BLaER1 (cell line): ENCODE measurements around the gene YEATS2.
A peak's percentile ranks its signal among the peaks of the same experiment; 100 is the strongest.

Source experiments
- H3K27ac ChIP-seq: shearing (Covaris generic); formaldehyde crosslinking; 2 replicates; pipeline ENCODE4 v1.8.1; 2022
- H3K27me3 ChIP-seq: shearing (Covaris generic); formaldehyde crosslinking; 2 replicates; pipeline ENCODE4 v1.8.1; 2022
- H3K36me3 ChIP-seq: shearing (Covaris generic); formaldehyde crosslinking; 2 replicates; pipeline ENCODE4 v1.8.1; 2022
- H3K4me1 ChIP-seq: shearing (Covaris generic); formaldehyde crosslinking; 2 replicates; pipeline ENCODE4 v1.8.1; 2022
- H3K4me2 ChIP-seq: shearing (Covaris generic); formaldehyde crosslinking; 2 replicates; pipeline ENCODE4 v1.8.1; 2022
- H3K4me3 ChIP-seq: shearing (Covaris generic); formaldehyde crosslinking; 2 replicates; pipeline ENCODE4 v1.8.1; 2022
- H3K9ac ChIP-seq: shearing (Covaris generic); formaldehyde crosslinking; 2 replicates; pipeline ENCODE4 v1.8.1; 2022
- H3K9me3 ChIP-seq: shearing (Covaris generic); formaldehyde crosslinking; 2 replicates; pipeline ENCODE4 v1.8.1; 2022
- H4K20me1 ChIP-seq: shearing (Covaris generic); formaldehyde crosslinking; 2 replicates; pipeline ENCODE4 v1.8.1; 2022
- Cebpa-rat ChIP-seq: shearing (Covaris generic); IDR thresholded peaks from 2 replicates; pipeline ENCODE4 v1.8.1; 2022

YEATS2 gene

GRCh38 chr3:183807881-183808280 lies 110.3 kb downstream of the YEATS2 start:
- Histone ChIP-seq H4K20me1 (peaks cover 32% of the 10 kb centered on the region), H3K4me1 (no peaks in the 10 kb centered on the region), H3K27me3 (no peaks in the 10 kb centered on the region), H3K9ac (no peak overlapping the region), H3K27ac (no peak overlapping the region), H3K4me2 (no peak overlapping the region), H3K9me3 (no peaks in the 10 kb centered on the region), H3K36me3 (peaks cover 100% of the 10 kb centered on the region), H3K4me3 (no peak overlapping the region)
- no peak for TF ChIP-seq Cebpa-rat

- Histone ChIP-seq H3K4me2 (no peak overlapping the region), H3K27me3 (no peaks in the 10 kb centered on the region), H3K4me1 (no peaks in the 10 kb centered on the region), H3K27ac (no peak overlapping the region), H4K20me1 (peaks cover 37% of the 10 kb centered on the region), H3K36me3 (peaks cover 100% of the 10 kb centered on the region), H3K9me3 (no peaks in the 10 kb centered on the region), H3K9ac (no peak overlapping the region), H3K4me3 (no peak overlapping the region)
- TF ChIP-seq Cebpa-rat, result no peak
These were observed 110.8 kb downstream of the YEATS2 start for GRCh38 chr3:183808355-183808754.

- no peak overlapping the region for H3K4me3 ChIP-seq
- H3K36me3 ChIP-seq, result peaks cover 94% of the 10 kb centered on the region
- no peaks in the 10 kb centered on the region for H3K9me3 ChIP-seq
- H3K27me3 ChIP-seq, result no peaks in the 10 kb centered on the region
- peaks cover 38% of the 10 kb centered on the region for H4K20me1 ChIP-seq
- no peaks in the 10 kb centered on the region for H3K4me1 ChIP-seq
- no peak for TF ChIP-seq Cebpa-rat
- no peak overlapping the region for H3K27ac ChIP-seq
- no peak overlapping the region for H3K9ac ChIP-seq
- H3K4me2 ChIP-seq, result no peak overlapping the region
These were observed 111.7 kb downstream of the YEATS2 start for GRCh38 chr3:183809270-183809669.

- H4K20me1 ChIP-seq, result peaks cover 44% of the 10 kb centered on the region
- no peaks in the 10 kb centered on the region for H3K27me3 ChIP-seq
- H3K9me3 ChIP-seq, result no peaks in the 10 kb centered on the region
- H3K9ac ChIP-seq, result no peak overlapping the region
- H3K27ac ChIP-seq, result no peak overlapping the region
- no peak overlapping the region for H3K4me2 ChIP-seq
- peaks cover 94% of the 10 kb centered on the region for H3K36me3 ChIP-seq
- no peaks in the 10 kb centered on the region for H3K4me1 ChIP-seq
- no peak for TF ChIP-seq Cebpa-rat
- no peak overlapping the region for H3K4me3 ChIP-seq
These were observed 113.3 kb downstream of the YEATS2 start for GRCh38 chr3:183810643-183811594.

- Histone ChIP-seq H3K27ac (no peak overlapping the region), H3K36me3 (peaks cover 94% of the 10 kb centered on the region), H4K20me1 (peaks cover 37% of the 10 kb centered on the region), H3K9me3 (no peaks in the 10 kb centered on the region), H3K9ac (no peak overlapping the region), H3K27me3 (no peaks in the 10 kb centered on the region), H3K4me3 (no peak overlapping the region), H3K4me1 (no peaks in the 10 kb centered on the region), H3K4me2 (no peak overlapping the region)
- TF ChIP-seq Cebpa-rat, result no peak
These were observed 114.0 kb downstream of the YEATS2 start for GRCh38 chr3:183811638-183812037.

GRCh38 chr3:183812761-183813445 lies 115.3 kb downstream of the YEATS2 start:
- no peak overlapping the region for H3K9ac ChIP-seq
- no peaks in the 10 kb centered on the region for H3K27me3 ChIP-seq
- TF ChIP-seq Cebpa-rat, result no peak
- H3K4me3 ChIP-seq, result no peak overlapping the region
- H3K4me1 ChIP-seq, result no peaks in the 10 kb centered on the region
- no peak overlapping the region for H3K4me2 ChIP-seq
- peaks cover 37% of the 10 kb centered on the region for H4K20me1 ChIP-seq
- H3K9me3 ChIP-seq, result no peaks in the 10 kb centered on the region
- peak overlapping the region; percentile 4; the same call in 1 of the 2 replicates for H3K27ac ChIP-seq
- H3K36me3 ChIP-seq, result peaks cover 90% of the 10 kb centered on the region

GRCh38 chr3:183814240-183814639 lies 116.6 kb downstream of the YEATS2 start:
- Histone ChIP-seq H3K36me3 (peaks cover 78% of the 10 kb centered on the region), H3K4me3 (no peak overlapping the region), H3K4me1 (no peaks in the 10 kb centered on the region), H3K9me3 (no peaks in the 10 kb centered on the region), H3K27ac (no peak overlapping the region), H3K4me2 (no peak overlapping the region), H3K27me3 (no peaks in the 10 kb centered on the region), H4K20me1 (peaks cover 37% of the 10 kb centered on the region), H3K9ac (no peak overlapping the region)
- TF ChIP-seq Cebpa-rat, result no peak

- H3K27me3 ChIP-seq, result no peaks in the 10 kb centered on the region
- no peak overlapping the region for H3K4me2 ChIP-seq
- H4K20me1 ChIP-seq, result peaks cover 25% of the 10 kb centered on the region
- no peak overlapping the region for H3K9ac ChIP-seq
- H3K4me1 ChIP-seq, result no peaks in the 10 kb centered on the region
- no peak overlapping the region for H3K27ac ChIP-seq
- TF ChIP-seq Cebpa-rat, result no peak
- no peak overlapping the region for H3K4me3 ChIP-seq
- H3K9me3 ChIP-seq, result no peaks in the 10 kb centered on the region
- peaks cover 64% of the 10 kb centered on the region for H3K36me3 ChIP-seq
These were observed 118.0 kb downstream of the YEATS2 start for GRCh38 chr3:183815563-183815940.

GRCh38 chr3:183815951-183816475 lies 118.4 kb downstream of the YEATS2 start:
- H3K9me3 ChIP-seq, result no peaks in the 10 kb centered on the region
- H3K4me2 ChIP-seq, result no peak overlapping the region
- H3K27me3 ChIP-seq, result no peaks in the 10 kb centered on the region
- H3K9ac ChIP-seq, result no peak overlapping the region
- no peak overlapping the region for H3K27ac ChIP-seq
- no peaks in the 10 kb centered on the region for H3K4me1 ChIP-seq
- H3K4me3 ChIP-seq, result no peak overlapping the region
- H4K20me1 ChIP-seq, result peaks cover 22% of the 10 kb centered on the region
- no peak for TF ChIP-seq Cebpa-rat
- H3K36me3 ChIP-seq, result peaks cover 60% of the 10 kb centered on the region
